HCT116 (cell line): ENCODE data around the gene AGAP1. TPM values are rescaled to one million over a fixed set of nuclear protein-coding genes. Genes with fewer than 3 reads are reported as not detected.

Source experiments
- ATF3 ChIP-seq: IDR thresholded peaks from 2 replicates; pipeline ENCODE4 v1.6.1; 2012
- CBX3 ChIP-seq: IDR thresholded peaks from 2 replicates; pipeline ENCODE4 v1.6.1; 2012; ENCODE audit warnings: low read depth
- EGR1 ChIP-seq: IDR thresholded peaks from 2 replicates; pipeline ENCODE4 v1.6.1; 2012; ENCODE audit warnings: low read depth
- ELF1 ChIP-seq: IDR thresholded peaks from 2 replicates; pipeline ENCODE4 v1.6.1; 2012; ENCODE audit warnings: low read depth, borderline replicate concordance
- EZH2phosphoT487 ChIP-seq: fragments of 200-600 bp; IDR thresholded peaks from 2 replicates; pipeline ENCODE4 v1.6.1; 2018; ENCODE audit warnings: antibody characterized with exemption, borderline replicate concordance
- JUND ChIP-seq: IDR thresholded peaks from 2 replicates; pipeline ENCODE4 v1.6.1; 2012
- MAX ChIP-seq: IDR thresholded peaks from 2 replicates; pipeline ENCODE4 v1.6.1; 2012
- RAD21 ChIP-seq: IDR thresholded peaks from 2 replicates; pipeline ENCODE4 v1.6.1; 2012; ENCODE audit warnings: low read depth, mild to moderate bottlenecking
- REST ChIP-seq: IDR thresholded peaks from 2 replicates; pipeline ENCODE4 v1.6.1; 2012; ENCODE audit warnings: low read depth
- SP1 ChIP-seq: IDR thresholded peaks from 2 replicates; pipeline ENCODE4 v1.6.1; 2012; ENCODE audit warnings: low read depth
- SRF ChIP-seq: IDR thresholded peaks from 2 replicates; pipeline ENCODE4 v1.6.1; 2012; ENCODE audit warnings: low read depth
- YY1 ChIP-seq: IDR thresholded peaks from 2 replicates; pipeline ENCODE4 v1.6.1; 2011; ENCODE audit warnings: low read length, low read depth, moderate library complexity, mild to moderate bottlenecking; ENCODE audit not compliant: insufficient replicate concordance; ENCODE audit errors: extremely low read depth
- ZBTB33 ChIP-seq: IDR thresholded peaks from 2 replicates; pipeline ENCODE4 v1.6.1; 2011; ENCODE audit warnings: mild to moderate bottlenecking, low read length, moderate library complexity; ENCODE audit not compliant: insufficient replicate concordance; ENCODE audit errors: extremely low read depth
- total RNA-seq: library from RNA; stranded (reverse); gene quantifications from one replicate; pipeline ENCODE4 v1.2.1, GENCODE V29; 2021; ENCODE audit not compliant: unreplicated experiment

Gene AGAP1
- total RNA-seq, 1 experiment from 2014 or later: 43.8 TPM

GRCh38 chr2:235666213-235666781 is 172.5 kb downstream of the AGAP1 start (continued):
- no peak for TF ChIP-seq ZBTB33
- 0 out of 2 replicates have a peak, but pooled peaks have one; percentile 37 for TF ChIP-seq CBX3
- no peak for TF ChIP-seq REST
- TF ChIP-seq SP1: peak; percentile 92
- no peak for TF ChIP-seq EGR1
- peak; percentile 45 for TF ChIP-seq YY1
- peak; percentile 76 for TF ChIP-seq JUND
- TF ChIP-seq RAD21: no peak
- TF ChIP-seq ELF1: no peak
- no peak for TF ChIP-seq EZH2phosphoT487
- TF ChIP-seq ATF3: no peak
- TF ChIP-seq SRF: no peak
- peak; percentile 56 for TF ChIP-seq MAX
